OCI-LY7 (cell line): Measurements from ENCODE around the gene MOK. TPM values are rescaled to one million over a fixed set of nuclear protein-coding genes. Genes with fewer than 3 reads are reported as not detected.

Source experiments
- BruUV-seq: library from RNA; stranded (reverse); fragments of 400-500 nt; replicated peaks from 2 replicates; lab custom pipeline; 2021; lab: Mats Ljungman, UMichigan
- CTCF ChIA-PET: fragments of 300-600 bp; sonication (Branson Sonifier 250); formaldehyde crosslinking; loops from one replicate; lab custom pipeline; 2022; ENCODE audit warnings: antibody characterized with exemption; ENCODE audit not compliant: unreplicated experiment; lab: Charles Lee
- POLR2A ChIA-PET: fragments of 300-600 bp; sonication (Branson Sonifier 250); formaldehyde crosslinking; loops from one replicate; lab custom pipeline; 2022; ENCODE audit warnings: antibody characterized with exemption; lab: Charles Lee
- DNase-seq: peaks from one replicate; pipeline ENCODE4 v3.0.0-alpha.2; 2015; ENCODE audit warnings: low spot score
- H2AFZ ChIP-seq: fragments of 200-600 bp; sonication (generic), shearing (Covaris generic); 2 replicates; pipeline ENCODE4 v1.6.1; 2014; ENCODE audit warnings: mild to moderate bottlenecking, antibody characterized with exemption, low read length, moderate library complexity
- H3K27ac ChIP-seq: fragments of 200-600 bp; sonication (generic); 2 replicates; pipeline ENCODE4 v1.5.1; 2014; ENCODE audit warnings: mixed run types, low read depth, mild to moderate bottlenecking, moderate library complexity, low read length, inconsistent platforms; ENCODE audit not compliant: poor library complexity, severe bottlenecking
- H3K36me3 ChIP-seq: fragments of 200-600 bp; sonication (generic); 2 replicates; pipeline ENCODE4 v1.6.1; 2014; ENCODE audit warnings: mild to moderate bottlenecking, antibody characterized with exemption, low read length, moderate library complexity, mixed read lengths; ENCODE audit not compliant: insufficient read depth
- H3K4me1 ChIP-seq: fragments of 200-600 bp; sonication (generic); 2 replicates; pipeline ENCODE4 v1.5.1; 2014; ENCODE audit warnings: mild to moderate bottlenecking, low read length; ENCODE audit not compliant: insufficient read depth, poor library complexity, severe bottlenecking
- H3K4me2 ChIP-seq: fragments of 200-600 bp; sonication (generic); 2 replicates; pipeline ENCODE4 v1.6.1; 2014; ENCODE audit warnings: mild to moderate bottlenecking, low read length
- H3K4me3 ChIP-seq: fragments of 200-600 bp; sonication (generic); 2 replicates; pipeline ENCODE4 v1.5.1; 2014; ENCODE audit warnings: mild to moderate bottlenecking, low read depth, low read length; ENCODE audit not compliant: poor library complexity, severe bottlenecking
- H3K79me2 ChIP-seq: fragments of 200-600 bp; sonication (generic); 2 replicates; pipeline ENCODE4 v1.6.1; 2016; ENCODE audit warnings: low read depth, mild to moderate bottlenecking, low read length, moderate library complexity, mixed read lengths; ENCODE audit not compliant: insufficient read depth
- H3K9me2 ChIP-seq: fragments of 200-600 bp; sonication (generic); 2 replicates; pipeline ENCODE4 v1.6.1; 2016; ENCODE audit warnings: mild to moderate bottlenecking, low read length, mixed read lengths; ENCODE audit not compliant: insufficient read depth
- H3K9me3 ChIP-seq: fragments of 200-600 bp; sonication (generic); 2 replicates; pipeline ENCODE4 v1.6.1; 2014; ENCODE audit warnings: mild to moderate bottlenecking, mixed run types, low read length, mixed read lengths
- H4K20me1 ChIP-seq: fragments of 200-600 bp; sonication (generic); 2 replicates; pipeline ENCODE4 v1.6.1; 2014; ENCODE audit warnings: mild to moderate bottlenecking, antibody characterized with exemption, low read length, moderate library complexity, mixed read lengths; ENCODE audit not compliant: insufficient read depth
- EZH2phosphoT487 ChIP-seq: fragments of 200-600 bp; sonication (generic); IDR thresholded peaks from 2 replicates; pipeline ENCODE4 v1.6.1; 2018; ENCODE audit warnings: low read depth, borderline replicate concordance, mild to moderate bottlenecking, mixed run types, antibody characterized with exemption, low read length, moderate library complexity, mixed read lengths
- intact Hi-C: fragments of 100-400 bp; cut with micrococcal nuclease; formaldehyde crosslinking; loops from one replicate; pipeline ENCODE4 v1.10.0; 2022; ENCODE audit not compliant: unreplicated experiment
- total RNA-seq, 2 experiments: library from RNA; depleted of rRNA in 1 of 2; stranded (reverse); fragments of >200 nt in 1 of 2; shearing (Covaris generic) in 1 of 2; gene quantifications; 2 replicates each; pipeline ENCODE4 v1.2.3, GENCODE V29; 2014 to 2022
- TF ChIP-seq, protein P1 (sequence below): fragments of 200-600 bp; sonication (generic); conservative IDR thresholded peaks from 2 replicates; pipeline ENCODE4 v1.5.1; 2014; ENCODE audit warnings: mild to moderate bottlenecking, antibody characterized with exemption, low read length, moderate library complexity, mixed read lengths

Gene MOK
- total RNA-seq, 2 experiments from 2014 or later: 2.2 to 4.0 TPM

- H3K79me2 ChIP-seq: peaks cover 69% of the 10 kb centered on the region; the same call in 1 of the 2 replicates
- H2AFZ ChIP-seq: no peak overlapping the region
- H3K4me1 ChIP-seq: peaks cover 25% of the 10 kb centered on the region
- peaks cover 22% of the 10 kb centered on the region; the same call in 1 of the 2 replicates for H4K20me1 ChIP-seq
- TF ChIP-seq EZH2phosphoT487: no peak
- TF ChIP-seq, protein P1, sequence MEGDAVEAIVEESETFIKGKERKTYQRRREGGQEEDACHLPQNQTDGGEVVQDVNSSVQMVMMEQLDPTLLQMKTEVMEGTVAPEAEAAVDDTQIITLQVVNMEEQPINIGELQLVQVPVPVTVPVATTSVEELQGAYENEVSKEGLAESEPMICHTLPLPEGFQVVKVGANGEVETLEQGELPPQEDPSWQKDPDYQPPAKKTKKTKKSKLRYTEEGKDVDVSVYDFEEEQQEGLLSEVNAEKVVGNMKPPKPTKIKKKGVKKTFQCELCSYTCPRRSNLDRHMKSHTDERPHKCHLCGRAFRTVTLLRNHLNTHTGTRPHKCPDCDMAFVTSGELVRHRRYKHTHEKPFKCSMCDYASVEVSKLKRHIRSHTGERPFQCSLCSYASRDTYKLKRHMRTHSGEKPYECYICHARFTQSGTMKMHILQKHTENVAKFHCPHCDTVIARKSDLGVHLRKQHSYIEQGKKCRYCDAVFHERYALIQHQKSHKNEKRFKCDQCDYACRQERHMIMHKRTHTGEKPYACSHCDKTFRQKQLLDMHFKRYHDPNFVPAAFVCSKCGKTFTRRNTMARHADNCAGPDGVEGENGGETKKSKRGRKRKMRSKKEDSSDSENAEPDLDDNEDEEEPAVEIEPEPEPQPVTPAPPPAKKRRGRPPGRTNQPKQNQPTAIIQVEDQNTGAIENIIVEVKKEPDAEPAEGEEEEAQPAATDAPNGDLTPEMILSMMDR: no peak
- peaks cover 4% of the 10 kb centered on the region; the same call in 1 of the 2 replicates for H3K36me3 ChIP-seq
- BruUV-seq: no TSS peak
- H3K27ac ChIP-seq: no peak overlapping the region
- no peak overlapping the region for H3K4me3 ChIP-seq
- intact Hi-C loops: no loop called here
- no peak for DNase-seq
- no peaks in the 10 kb centered on the region for H3K9me3 ChIP-seq
- CTCF ChIA-PET: no interaction called here
- POLR2A ChIA-PET: interaction anchor here (0.7 kb wide), 1 partner anchor 9 kb away, joined by 3 read pairs; no protein-coding TSS in a partner anchor
- no peaks in the 10 kb centered on the region for H3K9me2 ChIP-seq
- no peak overlapping the region for H3K4me2 ChIP-seq
These were observed 122.8 kb downstream of the MOK start for GRCh38 chr14:102182190-102182589.

GRCh38 chr14:102181187-102181586 is 123.8 kb downstream of the MOK start:
- H3K79me2 ChIP-seq: peaks cover 70% of the 10 kb centered on the region; the same call in 1 of the 2 replicates
- POLR2A ChIA-PET: interaction anchor here (0.6 to 1.6 kb wide), 4 partner anchors 10 to 490 kb away, joined by 3 to 7 read pairs (median 4); no protein-coding TSS in a partner anchor

More at GRCh38 chr14:102181187-102181586, 123.8 kb downstream of the MOK start:
- no peak for TF ChIP-seq EZH2phosphoT487
- TF ChIP-seq, protein P1: no peak
- peaks cover 25% of the 10 kb centered on the region for H3K4me1 ChIP-seq
- H4K20me1 ChIP-seq: peaks cover 18% of the 10 kb centered on the region; the same call in 1 of the 2 replicates
- DNase-seq: no peak
- H3K9me2 ChIP-seq: no peaks in the 10 kb centered on the region
- intact Hi-C loops: no loop called here
- no peak overlapping the region for H3K4me3 ChIP-seq
- H3K27ac ChIP-seq: peak overlapping the region; percentile 1
- peaks cover 4% of the 10 kb centered on the region; the same call in 1 of the 2 replicates for H3K36me3 ChIP-seq
- CTCF ChIA-PET: no interaction called here
- BruUV-seq: no TSS peak
- peak overlapping the region; percentile 51 for H3K4me2 ChIP-seq
- no peak overlapping the region for H2AFZ ChIP-seq
- no peaks in the 10 kb centered on the region for H3K9me3 ChIP-seq
